Activated naive CD8-positive, alpha-beta T cell (primary cell): ENCODE data around the gene HJV.

ENCODE experiments used
- H3K27ac Mint-ChIP-seq: one replicate; pipeline ENCODE4 v1.8.0; 2021; ENCODE audit warnings: mixed read lengths
- H3K27me3 Mint-ChIP-seq: one replicate; pipeline ENCODE4 v1.8.0; 2021; ENCODE audit warnings: mixed read lengths
- H3K36me3 Mint-ChIP-seq: one replicate; pipeline ENCODE4 v1.8.0; 2021; ENCODE audit warnings: mixed read lengths
- H3K4me1 Mint-ChIP-seq: one replicate; pipeline ENCODE4 v1.8.0; 2021; ENCODE audit warnings: low read depth, mixed read lengths
- H3K4me3 Mint-ChIP-seq: one replicate; pipeline ENCODE4 v1.8.0; 2021; ENCODE audit warnings: mild to moderate bottlenecking, mixed read lengths
- H3K9me3 Mint-ChIP-seq: one replicate; pipeline ENCODE4 v1.8.0; 2021; ENCODE audit warnings: low read depth, mixed read lengths

HJV gene

DNA sequence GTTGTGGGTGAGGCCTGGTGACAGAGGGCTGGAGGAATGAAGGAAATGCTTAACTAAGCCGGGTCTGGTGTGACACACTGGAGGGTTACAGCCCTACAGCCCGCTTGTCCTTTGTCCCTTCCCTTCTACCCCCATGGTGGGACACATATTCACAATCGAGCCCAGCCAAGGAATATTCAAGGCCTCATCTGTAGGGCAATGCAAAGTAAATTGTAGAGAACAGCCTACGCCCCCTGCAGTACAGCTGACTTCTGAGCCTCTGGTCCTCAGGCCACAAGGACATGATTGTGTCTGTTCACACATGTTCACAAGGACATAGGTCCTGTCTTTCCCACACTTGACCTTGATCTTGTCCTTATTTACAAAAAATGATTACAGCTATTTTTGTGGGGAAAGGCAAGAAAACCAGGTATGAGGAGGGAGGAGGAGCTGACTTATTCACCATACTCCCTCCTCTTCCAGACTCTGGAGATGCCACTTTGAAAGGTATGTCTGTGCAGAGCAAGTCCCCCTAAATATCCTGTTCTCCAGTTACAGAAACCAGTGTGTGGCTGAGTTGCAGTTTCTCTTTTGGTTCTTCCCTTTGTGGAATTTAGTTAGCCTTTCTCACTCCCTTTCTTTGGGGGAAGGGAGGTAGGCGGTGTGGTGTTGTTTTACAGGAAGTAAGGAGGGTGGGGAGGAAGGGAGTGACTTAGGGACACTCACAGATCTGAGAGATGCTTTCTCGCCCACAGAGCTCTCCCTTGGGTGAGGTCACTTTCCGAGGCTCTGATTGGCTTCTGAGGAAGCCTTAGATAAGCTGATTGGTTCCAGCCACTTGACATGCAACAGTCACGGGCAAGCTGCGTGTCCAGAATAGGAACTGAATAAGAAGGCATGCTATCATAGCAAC, 42.4 kb downstream of the HJV start:
- H3K4me1 Mint-ChIP-seq, result peaks cover 9% of the 10 kb centered on the region
- no peaks in the 10 kb centered on the region for H3K36me3 Mint-ChIP-seq
- H3K27me3 Mint-ChIP-seq, result no peaks in the 10 kb centered on the region
- H3K27ac Mint-ChIP-seq, result no peak overlapping the region
- H3K9me3 Mint-ChIP-seq, result no peaks in the 10 kb centered on the region
- no peak overlapping the region for H3K4me3 Mint-ChIP-seq

DNA sequence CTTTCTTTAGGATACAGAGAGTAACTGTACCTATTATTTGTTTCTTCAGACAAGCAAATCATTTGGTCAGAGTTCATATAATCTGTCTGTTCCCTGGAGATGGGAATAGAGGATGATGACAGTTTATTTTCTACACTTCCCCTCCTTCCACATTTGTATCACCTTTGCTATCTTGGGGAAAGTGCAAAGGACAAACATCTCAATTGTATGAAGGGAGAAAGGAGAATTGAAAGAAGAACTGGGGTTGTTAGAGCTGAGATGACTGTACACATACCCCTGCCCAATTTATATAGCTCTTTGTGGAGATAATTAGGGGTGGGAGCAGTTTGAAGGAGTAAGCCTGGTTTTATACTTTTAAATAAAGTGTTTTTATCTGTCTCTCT, 43.1 kb downstream of the HJV start:
- Mint-ChIP-seq H3K36me3 (no peaks in the 10 kb centered on the region), H3K27ac (no peak overlapping the region), H3K4me1 (peaks cover 11% of the 10 kb centered on the region), H3K4me3 (no peak overlapping the region), H3K27me3 (no peaks in the 10 kb centered on the region), H3K9me3 (no peaks in the 10 kb centered on the region)

DNA sequence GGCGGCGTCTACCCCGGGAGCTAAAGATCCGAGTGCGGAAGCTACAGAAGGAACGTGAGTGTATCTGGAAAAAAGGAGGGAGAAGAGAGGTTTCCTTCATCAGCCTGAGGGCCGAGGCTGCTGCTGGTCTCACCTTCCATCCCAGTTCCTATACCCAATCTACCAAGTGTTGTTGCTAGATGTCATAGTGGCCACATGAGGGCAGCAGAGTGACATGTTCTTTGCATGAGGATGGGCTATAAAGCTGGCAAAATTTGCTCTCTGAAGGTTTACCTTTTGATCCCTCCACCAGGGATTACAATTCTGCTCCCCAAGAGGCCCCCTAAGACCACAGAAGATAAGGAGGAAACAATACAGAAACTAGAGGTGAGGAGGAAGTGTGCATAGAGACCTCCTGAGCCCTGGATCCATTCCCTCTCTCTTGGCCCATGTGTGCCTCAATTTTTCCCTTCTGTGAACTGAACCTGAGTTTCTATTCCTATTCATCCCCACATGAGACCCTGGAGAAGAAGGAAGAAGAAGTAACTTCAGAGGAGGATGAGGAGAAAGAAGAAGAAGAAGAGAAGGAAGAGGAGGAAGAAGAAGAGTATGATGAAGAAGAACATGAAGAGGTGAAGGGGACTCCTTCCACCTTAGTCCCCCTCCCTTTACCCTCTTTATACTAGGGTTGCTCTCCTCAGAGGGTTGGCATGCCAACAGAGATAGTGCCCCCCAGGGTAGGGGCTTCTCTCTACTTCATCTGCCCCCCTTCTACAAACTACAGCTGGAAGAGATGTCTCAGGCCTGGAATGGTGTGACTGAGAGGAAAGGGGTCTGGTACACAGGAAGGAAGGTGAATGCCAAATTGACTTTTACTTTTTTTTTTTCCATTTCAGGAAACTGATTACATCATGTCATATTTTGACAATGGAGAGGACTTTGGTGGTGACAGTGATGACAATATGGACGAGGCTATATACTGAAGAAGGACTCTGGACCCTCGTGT, 43.8 kb downstream of the HJV start:
- Mint-ChIP-seq H3K27me3 (no peaks in the 10 kb centered on the region), H3K36me3 (no peaks in the 10 kb centered on the region), H3K9me3 (no peaks in the 10 kb centered on the region), H3K4me1 (peaks cover 14% of the 10 kb centered on the region), H3K27ac (no peak overlapping the region), H3K4me3 (no peak overlapping the region)

DNA sequence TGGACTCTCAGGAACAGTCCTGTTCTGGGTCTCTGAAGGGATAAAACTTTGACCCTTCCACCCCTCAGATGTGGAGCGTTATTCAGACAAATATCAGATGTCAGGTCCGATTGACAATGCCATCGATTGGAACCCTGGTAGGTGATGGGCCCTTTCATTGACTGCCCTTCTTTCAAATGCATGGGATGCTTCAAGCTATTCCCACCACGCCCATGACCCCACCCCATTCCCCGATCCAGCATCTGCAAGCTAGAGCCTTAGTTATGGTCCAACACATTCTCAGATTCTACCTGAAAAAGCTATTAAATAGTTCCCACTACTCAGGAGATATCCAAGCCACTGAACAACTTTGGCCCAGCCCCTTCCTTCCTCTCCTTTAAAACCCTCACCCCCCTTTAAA, 44.5 kb downstream of the HJV start:
- Mint-ChIP-seq H3K27ac (no peak overlapping the region), H3K27me3 (no peaks in the 10 kb centered on the region), H3K36me3 (no peaks in the 10 kb centered on the region), H3K4me1 (peaks cover 14% of the 10 kb centered on the region), H3K9me3 (no peaks in the 10 kb centered on the region), H3K4me3 (no peak overlapping the region)

DNA sequence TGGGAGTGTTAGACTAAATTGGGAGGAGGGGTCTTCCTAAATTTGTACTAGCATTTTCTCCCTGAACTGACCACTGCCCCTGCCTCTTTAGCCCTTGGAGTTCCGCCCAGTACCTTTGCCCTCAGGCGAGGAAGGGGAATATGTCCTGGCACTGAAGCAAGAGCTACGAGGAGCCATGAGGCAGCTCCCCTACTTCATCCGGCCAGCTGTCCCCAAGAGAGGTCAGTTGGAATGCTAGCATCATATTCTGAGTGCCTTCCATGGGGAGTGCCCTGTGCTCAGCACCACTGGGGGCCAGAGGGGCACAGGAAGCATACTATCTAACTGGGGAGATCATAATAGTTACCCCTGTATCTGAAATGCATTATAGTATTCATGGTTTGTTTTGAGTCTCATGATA, 46.3 kb downstream of the HJV start:
- H3K4me3 Mint-ChIP-seq, result no peak overlapping the region
- H3K36me3 Mint-ChIP-seq, result no peaks in the 10 kb centered on the region

DNA sequence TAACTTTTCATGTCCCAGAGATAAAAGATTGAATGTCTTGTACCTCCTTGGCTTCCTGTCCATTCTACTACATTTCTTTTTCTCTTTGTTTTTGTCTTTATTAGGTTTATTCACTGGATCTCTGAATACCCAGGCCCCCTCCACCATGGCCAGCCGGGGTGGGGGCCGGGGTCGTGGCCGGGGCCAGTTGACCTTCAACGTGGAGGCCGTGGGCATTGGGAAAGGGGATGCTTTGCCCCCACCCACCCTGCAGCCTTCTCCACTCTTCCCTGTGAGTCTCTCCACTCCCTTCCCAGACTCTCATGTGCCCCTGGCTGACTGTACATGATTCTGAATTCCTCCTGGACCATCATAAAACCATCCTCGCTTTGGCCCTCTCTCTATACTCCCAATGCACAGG, 46.8 kb downstream of the HJV start:
- Mint-ChIP-seq H3K4me1 (peaks cover 19% of the 10 kb centered on the region), H3K36me3 (no peaks in the 10 kb centered on the region), H3K9me3 (no peaks in the 10 kb centered on the region), H3K27me3 (no peaks in the 10 kb centered on the region), H3K27ac (no peak overlapping the region), H3K4me3 (no peak overlapping the region)

More for the DNA sequence above, 46.3 kb downstream of the HJV start:
- no peaks in the 10 kb centered on the region for H3K9me3 Mint-ChIP-seq
- no peaks in the 10 kb centered on the region for H3K27me3 Mint-ChIP-seq
- peak overlapping the region; percentile 30 for H3K27ac Mint-ChIP-seq
- peaks cover 18% of the 10 kb centered on the region for H3K4me1 Mint-ChIP-seq

DNA sequence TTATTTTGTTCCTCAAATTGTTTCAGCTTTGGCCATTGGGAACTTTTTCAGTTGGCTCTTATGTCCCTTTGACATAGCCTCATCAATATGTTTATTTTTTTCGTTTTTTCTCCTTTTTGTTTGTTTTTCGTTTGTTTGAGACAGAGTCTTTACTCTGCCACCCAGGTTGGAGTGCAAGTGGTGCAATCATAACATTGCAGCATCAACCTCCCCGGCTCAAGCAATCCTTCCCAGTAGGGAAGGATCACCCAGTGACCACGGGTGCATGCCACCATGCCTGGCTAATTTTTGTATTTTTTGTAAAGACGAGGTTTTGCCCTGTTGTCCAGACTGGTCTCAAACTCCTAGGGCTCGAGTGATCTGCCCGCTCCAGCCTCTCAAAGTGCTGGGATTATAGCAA, 49.0 kb downstream of the HJV start:
- Mint-ChIP-seq H3K36me3 (peaks cover 3% of the 10 kb centered on the region), H3K27ac (no peak overlapping the region), H3K9me3 (no peaks in the 10 kb centered on the region), H3K27me3 (no peaks in the 10 kb centered on the region), H3K4me3 (no peak overlapping the region), H3K4me1 (peaks cover 25% of the 10 kb centered on the region)
